ENCODE measurements around the gene PHOX2B.

PHOX2B gene

DNA sequence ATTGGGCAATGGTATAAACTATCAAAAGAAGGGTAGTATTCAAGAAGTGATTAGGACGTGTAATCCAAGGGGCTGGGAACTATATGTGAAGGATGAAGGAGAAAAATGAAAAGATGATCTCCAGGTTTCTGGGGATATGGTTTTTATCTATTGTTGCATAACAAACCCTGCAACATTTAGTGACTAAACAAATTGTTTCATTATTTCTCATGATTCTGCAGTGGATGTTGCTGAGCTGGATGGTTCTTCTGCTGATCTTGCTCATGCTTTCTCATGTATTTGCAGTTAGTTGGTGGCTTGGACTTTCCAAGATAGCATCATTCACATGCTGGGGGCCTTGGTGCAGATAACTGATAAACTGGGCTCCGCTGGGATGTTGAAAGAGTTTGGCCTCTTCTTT lies 29.1 kb downstream of the PHOX2B start:
- H4K20me1 ChIP-seq (ENCODE audit: insufficient read depth, low read length) = no peaks in the 10 kb centered on the region
- DNase-seq = no peak
- H2AFZ ChIP-seq (ENCODE audit: low read length) = no peak overlapping the region
- H3K9ac ChIP-seq (ENCODE audit: low read length) = no peak overlapping the region
- no peaks in the 10 kb centered on the region for H3K27me3 ChIP-seq (replicated peaks; ENCODE audit: insufficient read depth, low read length)
- no peak for TF ChIP-seq EZH2 (optimal IDR thresholded peaks at IDR 0.05; ENCODE audit: low read depth, low read length)
- TF ChIP-seq, protein P1, sequence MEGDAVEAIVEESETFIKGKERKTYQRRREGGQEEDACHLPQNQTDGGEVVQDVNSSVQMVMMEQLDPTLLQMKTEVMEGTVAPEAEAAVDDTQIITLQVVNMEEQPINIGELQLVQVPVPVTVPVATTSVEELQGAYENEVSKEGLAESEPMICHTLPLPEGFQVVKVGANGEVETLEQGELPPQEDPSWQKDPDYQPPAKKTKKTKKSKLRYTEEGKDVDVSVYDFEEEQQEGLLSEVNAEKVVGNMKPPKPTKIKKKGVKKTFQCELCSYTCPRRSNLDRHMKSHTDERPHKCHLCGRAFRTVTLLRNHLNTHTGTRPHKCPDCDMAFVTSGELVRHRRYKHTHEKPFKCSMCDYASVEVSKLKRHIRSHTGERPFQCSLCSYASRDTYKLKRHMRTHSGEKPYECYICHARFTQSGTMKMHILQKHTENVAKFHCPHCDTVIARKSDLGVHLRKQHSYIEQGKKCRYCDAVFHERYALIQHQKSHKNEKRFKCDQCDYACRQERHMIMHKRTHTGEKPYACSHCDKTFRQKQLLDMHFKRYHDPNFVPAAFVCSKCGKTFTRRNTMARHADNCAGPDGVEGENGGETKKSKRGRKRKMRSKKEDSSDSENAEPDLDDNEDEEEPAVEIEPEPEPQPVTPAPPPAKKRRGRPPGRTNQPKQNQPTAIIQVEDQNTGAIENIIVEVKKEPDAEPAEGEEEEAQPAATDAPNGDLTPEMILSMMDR (IDR thresholded peaks at IDR 0.05; ENCODE audit: low read length) = no peak
- no peak for TF ChIP-seq EZH2phosphoT487 (IDR thresholded peaks at IDR 0.05; ENCODE audit: low read length)
- H3K27ac ChIP-seq (ENCODE audit: low read length) = no peak overlapping the region
- no peaks in the 10 kb centered on the region for H3K9me3 ChIP-seq (replicated peaks; ENCODE audit: insufficient read depth, low read length)
- H3K4me3 ChIP-seq (ENCODE audit: low read length) = no peak overlapping the region
- H3K4me1 ChIP-seq (ENCODE audit: low read length) = no peaks in the 10 kb centered on the region
- no peaks in the 10 kb centered on the region for H3K79me2 ChIP-seq (ENCODE audit: low read length)
- no peaks in the 10 kb centered on the region for H3K9me2 ChIP-seq (replicated peaks; ENCODE audit: insufficient read depth, low read length)
- no peaks in the 10 kb centered on the region for H3F3A ChIP-seq (ENCODE audit: insufficient read depth, low read length)
- H3K4me2 ChIP-seq (ENCODE audit: low read depth, low read length) = no peak overlapping the region
- no peaks in the 10 kb centered on the region for H3K36me3 ChIP-seq (replicated peaks; ENCODE audit: insufficient read depth, low read length)

DNA sequence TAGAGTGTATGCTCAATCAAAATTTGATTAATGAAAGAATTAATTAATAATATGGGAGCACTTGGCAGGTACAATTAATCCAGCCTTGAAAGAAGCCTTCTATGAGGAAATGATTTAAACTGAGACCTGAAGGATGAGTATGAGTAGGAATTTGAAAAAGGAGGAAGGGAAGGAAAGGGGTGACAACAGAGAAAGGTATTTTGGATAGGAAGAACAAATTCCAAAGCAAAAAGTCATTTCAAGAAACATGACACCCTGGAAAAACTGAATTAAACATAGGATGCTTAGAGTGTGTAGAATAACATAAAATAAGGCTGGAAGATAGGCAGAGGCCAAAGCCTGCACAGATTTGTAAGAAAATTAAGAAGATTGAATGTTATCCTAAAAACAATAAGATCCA lies 29.6 kb downstream of the PHOX2B start:
- no peak overlapping the region for H3K9ac ChIP-seq (ENCODE audit: low read length)
- H3K4me3 ChIP-seq (ENCODE audit: low read length) = no peak overlapping the region
- H2AFZ ChIP-seq (ENCODE audit: low read length) = no peak overlapping the region
- DNase-seq = no peak
- H3K27ac ChIP-seq (ENCODE audit: low read length) = no peak overlapping the region
- no peak overlapping the region for H3K4me2 ChIP-seq (ENCODE audit: low read depth, low read length)
- H3K4me1 ChIP-seq (ENCODE audit: low read length) = no peaks in the 10 kb centered on the region
- no peaks in the 10 kb centered on the region for H3K27me3 ChIP-seq (replicated peaks; ENCODE audit: insufficient read depth, low read length)
- no peaks in the 10 kb centered on the region for H3K36me3 ChIP-seq (replicated peaks; ENCODE audit: insufficient read depth, low read length)
- no peaks in the 10 kb centered on the region for H3K79me2 ChIP-seq (ENCODE audit: low read length)
- TF ChIP-seq EZH2 (optimal IDR thresholded peaks at IDR 0.05; ENCODE audit: low read depth, low read length) = no peak
- no peak for TF ChIP-seq EZH2phosphoT487 (IDR thresholded peaks at IDR 0.05; ENCODE audit: low read length)
- TF ChIP-seq, protein P1 (IDR thresholded peaks at IDR 0.05; ENCODE audit: low read length) = no peak
- H3K9me2 ChIP-seq (replicated peaks; ENCODE audit: insufficient read depth, low read length) = no peaks in the 10 kb centered on the region
- H4K20me1 ChIP-seq (ENCODE audit: insufficient read depth, low read length) = no peaks in the 10 kb centered on the region
- H3F3A ChIP-seq (ENCODE audit: insufficient read depth, low read length) = no peaks in the 10 kb centered on the region
- no peaks in the 10 kb centered on the region for H3K9me3 ChIP-seq (replicated peaks; ENCODE audit: insufficient read depth, low read length)

GRCh38 chr4:41715155-41715554 lies 33.4 kb downstream of the PHOX2B start:
- H3K36me3 ChIP-seq (replicated peaks; ENCODE audit: insufficient read depth, low read length) = no peaks in the 10 kb centered on the region
- H3K4me2 ChIP-seq (ENCODE audit: low read depth, low read length) = no peak overlapping the region
- H3K4me3 ChIP-seq (ENCODE audit: low read length) = no peak overlapping the region
- no peaks in the 10 kb centered on the region for H3F3A ChIP-seq (ENCODE audit: insufficient read depth, low read length)
- no peaks in the 10 kb centered on the region for H4K20me1 ChIP-seq (ENCODE audit: insufficient read depth, low read length)
- TF ChIP-seq EZH2phosphoT487 (IDR thresholded peaks at IDR 0.05; ENCODE audit: low read length) (no peak), EZH2 (optimal IDR thresholded peaks at IDR 0.05; ENCODE audit: low read depth, low read length) (no peak)
- TF ChIP-seq, protein P1 (IDR thresholded peaks at IDR 0.05; ENCODE audit: low read length) = no peak
- no peak overlapping the region for H2AFZ ChIP-seq (ENCODE audit: low read length)
- no peak overlapping the region for H3K27ac ChIP-seq (ENCODE audit: low read length)
- H3K9ac ChIP-seq (ENCODE audit: low read length) = no peak overlapping the region
- DNase-seq = no peak
- no peaks in the 10 kb centered on the region for H3K9me3 ChIP-seq (replicated peaks; ENCODE audit: insufficient read depth, low read length)
- no peaks in the 10 kb centered on the region for H3K79me2 ChIP-seq (ENCODE audit: low read length)
- H3K27me3 ChIP-seq (replicated peaks; ENCODE audit: insufficient read depth, low read length) = no peaks in the 10 kb centered on the region
- H3K4me1 ChIP-seq (ENCODE audit: low read length) = no peaks in the 10 kb centered on the region
- no peaks in the 10 kb centered on the region for H3K9me2 ChIP-seq (replicated peaks; ENCODE audit: insufficient read depth, low read length)
